ENCODE data around the gene TBX19. TPM values are rescaled to one million over a fixed set of nuclear protein-coding genes. Genes with fewer than 3 reads are reported as not detected.

The TBX19 gene
- total and polyA plus RNA-seq, 8 donors: 1.8 to 8.2 (median 5.1) TPM

- Histone ChIP-seq H3K27me3 (no peaks in the 10 kb centered on the region), H3K27ac (no peak overlapping the region), H3K9me3 (no peaks in the 10 kb centered on the region), H3K36me3 (peaks cover 4 to 99% of the 10 kb centered on the region in 2 donors), H3K4me3 (no peak overlapping the region), H3K4me1 (peaks cover 10 to 11% of the 10 kb centered on the region in 2 donors)
- DNase-seq: no peak
- TF ChIP-seq CTCF (IDR thresholded peaks at IDR 0.05): no peak
- intact Hi-C loops (cut with DNase I): no loop called here
- no peak for ATAC-seq
Measured at GRCh38 chr1:168236836-168237611, 43.7 kb upstream of the TBX19 start.

DNA sequence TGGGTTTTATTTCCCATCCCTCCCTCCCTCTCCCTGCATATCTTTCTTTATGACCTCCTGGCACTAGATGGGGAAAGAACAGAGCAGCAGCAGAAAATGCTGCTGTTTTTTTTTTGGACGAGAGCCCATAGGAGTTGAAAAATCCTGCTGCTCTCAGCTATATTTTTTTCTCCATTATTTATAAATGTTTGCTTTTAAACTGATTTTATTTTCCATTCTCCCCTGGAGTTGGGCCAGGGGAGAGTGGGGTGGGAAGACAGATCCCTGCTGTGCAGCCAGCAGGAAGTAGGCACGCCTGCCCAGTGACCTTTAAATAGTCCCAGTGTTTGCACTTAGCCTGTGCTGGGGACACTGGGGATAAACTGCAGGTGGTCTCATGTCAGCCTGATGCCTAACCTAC lies 37.5 kb upstream of the TBX19 start:
- H3K9me3 ChIP-seq: no peaks in the 10 kb centered on the region
- H3K4me3 ChIP-seq: no peak overlapping the region
- DNase-seq (peak in 2 of 4 donors; percentile 86 to 89), ATAC-seq (peak; percentile 67)
- peak overlapping the region; percentile 48 to 49 for H3K27ac ChIP-seq
- no peak for TF ChIP-seq CTCF (IDR thresholded peaks at IDR 0.05)
- intact Hi-C loops (cut with DNase I): no loop called here
- H3K4me1 ChIP-seq: peaks cover 4 to 8% of the 10 kb centered on the region in 2 donors
- H3K27me3 ChIP-seq: no peaks in the 10 kb centered on the region
- H3K36me3 ChIP-seq: peaks cover 0 to 85% of the 10 kb centered on the region in 2 donors

GRCh38 chr1:168243636-168244212 lies 37.0 kb upstream of the TBX19 start:
- Histone ChIP-seq H3K27me3 (no peaks in the 10 kb centered on the region), H3K4me3 (no peak overlapping the region), H3K36me3 (peaks cover 0 to 83% of the 10 kb centered on the region in 2 donors), H3K4me1 (peaks cover 4 to 8% of the 10 kb centered on the region in 2 donors), H3K27ac (peak overlapping the region; percentile 48 to 49), H3K9me3 (no peaks in the 10 kb centered on the region)
- TF ChIP-seq CTCF (IDR thresholded peaks at IDR 0.05): no peak
- ATAC-seq (peak; percentile 45), DNase-seq (no peak)
- intact Hi-C loops (cut with DNase I): no loop called here

DNA sequence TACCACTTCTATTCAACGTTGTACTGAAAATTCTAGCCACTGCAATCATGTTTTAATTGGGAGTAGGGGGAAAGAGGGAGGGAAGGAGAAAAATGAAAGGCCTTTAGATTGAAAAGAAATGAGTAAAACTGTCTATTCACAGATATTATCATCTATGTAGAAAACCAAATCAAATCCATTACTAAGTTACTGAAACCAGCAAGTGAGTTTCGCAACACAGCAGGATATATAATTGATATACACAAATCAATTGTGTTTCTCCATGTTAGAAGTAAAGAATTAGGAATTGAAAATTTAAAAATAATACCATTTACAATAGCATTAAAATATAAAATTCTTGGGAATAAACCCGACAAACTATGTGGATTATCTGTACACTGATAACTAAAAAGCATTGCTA lies 35.6 kb upstream of the TBX19 start:
- Histone ChIP-seq H3K4me3 (no peak overlapping the region), H3K27me3 (no peaks in the 10 kb centered on the region), H3K36me3 (peaks cover 0 to 83% of the 10 kb centered on the region in 2 donors), H3K9me3 (no peaks in the 10 kb centered on the region), H3K4me1 (peaks cover 4 to 8% of the 10 kb centered on the region in 2 donors), H3K27ac (no peak overlapping the region)
- no peak for TF ChIP-seq CTCF (IDR thresholded peaks at IDR 0.05)
- DNase-seq (no peak), ATAC-seq (no peak)
- intact Hi-C loops (cut with DNase I): no loop called here

GRCh38 chr1:168246506-168246905 lies 34.2 kb upstream of the TBX19 start:
- peaks cover 0 to 83% of the 10 kb centered on the region in 2 donors for H3K36me3 ChIP-seq
- no peaks in the 10 kb centered on the region for H3K27me3 ChIP-seq
- H3K4me3 ChIP-seq: no peak overlapping the region
- ATAC-seq (no peak), DNase-seq (no peak)
- intact Hi-C loops (cut with DNase I): no loop called here
- TF ChIP-seq CTCF (IDR thresholded peaks at IDR 0.05): no peak
- peaks cover 4 to 8% of the 10 kb centered on the region in 2 donors for H3K4me1 ChIP-seq
- no peaks in the 10 kb centered on the region for H3K9me3 ChIP-seq
- H3K27ac ChIP-seq: peak overlapping the region in 1 of 2 donors; percentile 6

All from left lung (tissue), 10 donors.